ENCODE results near the gene RELT. TPM values are rescaled to one million over a fixed set of nuclear protein-coding genes. Genes with fewer than 3 reads are reported as not detected.

The RELT gene
- total and polyA plus RNA-seq, 2 experiments from 2014 or later: 2.0 to 6.3 TPM

DNA sequence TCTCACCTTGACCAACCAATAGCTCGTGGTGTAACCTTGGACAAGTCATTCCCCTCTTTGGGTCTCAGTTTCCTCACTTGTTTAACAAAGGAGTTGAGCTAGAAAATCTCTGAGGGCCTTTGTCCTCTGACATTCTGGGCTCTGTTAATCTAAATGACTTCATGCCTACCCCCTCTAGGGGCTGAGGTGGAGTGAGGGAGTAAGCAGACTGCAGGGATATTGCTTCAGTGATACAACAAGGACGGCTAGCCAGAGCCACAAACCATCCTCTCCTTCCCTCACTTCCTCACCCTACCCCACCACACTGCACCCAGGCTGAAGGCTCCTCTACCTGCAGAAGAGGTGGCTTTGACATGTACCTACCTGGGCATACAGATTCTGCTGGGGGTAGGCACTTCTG is 34.8 kb downstream of the RELT start:
- Mint-ChIP-seq H3K27ac (no peak overlapping the region), H3K9me3 (no peaks in the 10 kb centered on the region), H3K4me1 (no peaks in the 10 kb centered on the region), H3K27me3 (ENCODE audit: insufficient read depth, low read depth, poor library complexity) (peaks cover 3% of the 10 kb centered on the region), H3K36me3 (ENCODE audit: low read depth) (peaks cover 11% of the 10 kb centered on the region), H3K4me3 (no peak overlapping the region)
- no peaks in the 10 kb centered on the region for H3F3A ChIP-seq (replicated peaks; ENCODE audit: low read depth)
- no peak overlapping the region for H2AFZ ChIP-seq
- H3K36me3 ChIP-seq (ENCODE audit: insufficient read depth): no peaks in the 10 kb centered on the region
- peak; percentile 72 for ATAC-seq
- TF ChIP-seq EZH2 (IDR thresholded peaks at IDR 0.05; ENCODE audit: low read depth, unreplicated experiment): no peak
- TF ChIP-seq JUNB (IDR thresholded peaks at IDR 0.05; ENCODE audit: unreplicated experiment): no peak
- TF ChIP-seq, protein P1, sequence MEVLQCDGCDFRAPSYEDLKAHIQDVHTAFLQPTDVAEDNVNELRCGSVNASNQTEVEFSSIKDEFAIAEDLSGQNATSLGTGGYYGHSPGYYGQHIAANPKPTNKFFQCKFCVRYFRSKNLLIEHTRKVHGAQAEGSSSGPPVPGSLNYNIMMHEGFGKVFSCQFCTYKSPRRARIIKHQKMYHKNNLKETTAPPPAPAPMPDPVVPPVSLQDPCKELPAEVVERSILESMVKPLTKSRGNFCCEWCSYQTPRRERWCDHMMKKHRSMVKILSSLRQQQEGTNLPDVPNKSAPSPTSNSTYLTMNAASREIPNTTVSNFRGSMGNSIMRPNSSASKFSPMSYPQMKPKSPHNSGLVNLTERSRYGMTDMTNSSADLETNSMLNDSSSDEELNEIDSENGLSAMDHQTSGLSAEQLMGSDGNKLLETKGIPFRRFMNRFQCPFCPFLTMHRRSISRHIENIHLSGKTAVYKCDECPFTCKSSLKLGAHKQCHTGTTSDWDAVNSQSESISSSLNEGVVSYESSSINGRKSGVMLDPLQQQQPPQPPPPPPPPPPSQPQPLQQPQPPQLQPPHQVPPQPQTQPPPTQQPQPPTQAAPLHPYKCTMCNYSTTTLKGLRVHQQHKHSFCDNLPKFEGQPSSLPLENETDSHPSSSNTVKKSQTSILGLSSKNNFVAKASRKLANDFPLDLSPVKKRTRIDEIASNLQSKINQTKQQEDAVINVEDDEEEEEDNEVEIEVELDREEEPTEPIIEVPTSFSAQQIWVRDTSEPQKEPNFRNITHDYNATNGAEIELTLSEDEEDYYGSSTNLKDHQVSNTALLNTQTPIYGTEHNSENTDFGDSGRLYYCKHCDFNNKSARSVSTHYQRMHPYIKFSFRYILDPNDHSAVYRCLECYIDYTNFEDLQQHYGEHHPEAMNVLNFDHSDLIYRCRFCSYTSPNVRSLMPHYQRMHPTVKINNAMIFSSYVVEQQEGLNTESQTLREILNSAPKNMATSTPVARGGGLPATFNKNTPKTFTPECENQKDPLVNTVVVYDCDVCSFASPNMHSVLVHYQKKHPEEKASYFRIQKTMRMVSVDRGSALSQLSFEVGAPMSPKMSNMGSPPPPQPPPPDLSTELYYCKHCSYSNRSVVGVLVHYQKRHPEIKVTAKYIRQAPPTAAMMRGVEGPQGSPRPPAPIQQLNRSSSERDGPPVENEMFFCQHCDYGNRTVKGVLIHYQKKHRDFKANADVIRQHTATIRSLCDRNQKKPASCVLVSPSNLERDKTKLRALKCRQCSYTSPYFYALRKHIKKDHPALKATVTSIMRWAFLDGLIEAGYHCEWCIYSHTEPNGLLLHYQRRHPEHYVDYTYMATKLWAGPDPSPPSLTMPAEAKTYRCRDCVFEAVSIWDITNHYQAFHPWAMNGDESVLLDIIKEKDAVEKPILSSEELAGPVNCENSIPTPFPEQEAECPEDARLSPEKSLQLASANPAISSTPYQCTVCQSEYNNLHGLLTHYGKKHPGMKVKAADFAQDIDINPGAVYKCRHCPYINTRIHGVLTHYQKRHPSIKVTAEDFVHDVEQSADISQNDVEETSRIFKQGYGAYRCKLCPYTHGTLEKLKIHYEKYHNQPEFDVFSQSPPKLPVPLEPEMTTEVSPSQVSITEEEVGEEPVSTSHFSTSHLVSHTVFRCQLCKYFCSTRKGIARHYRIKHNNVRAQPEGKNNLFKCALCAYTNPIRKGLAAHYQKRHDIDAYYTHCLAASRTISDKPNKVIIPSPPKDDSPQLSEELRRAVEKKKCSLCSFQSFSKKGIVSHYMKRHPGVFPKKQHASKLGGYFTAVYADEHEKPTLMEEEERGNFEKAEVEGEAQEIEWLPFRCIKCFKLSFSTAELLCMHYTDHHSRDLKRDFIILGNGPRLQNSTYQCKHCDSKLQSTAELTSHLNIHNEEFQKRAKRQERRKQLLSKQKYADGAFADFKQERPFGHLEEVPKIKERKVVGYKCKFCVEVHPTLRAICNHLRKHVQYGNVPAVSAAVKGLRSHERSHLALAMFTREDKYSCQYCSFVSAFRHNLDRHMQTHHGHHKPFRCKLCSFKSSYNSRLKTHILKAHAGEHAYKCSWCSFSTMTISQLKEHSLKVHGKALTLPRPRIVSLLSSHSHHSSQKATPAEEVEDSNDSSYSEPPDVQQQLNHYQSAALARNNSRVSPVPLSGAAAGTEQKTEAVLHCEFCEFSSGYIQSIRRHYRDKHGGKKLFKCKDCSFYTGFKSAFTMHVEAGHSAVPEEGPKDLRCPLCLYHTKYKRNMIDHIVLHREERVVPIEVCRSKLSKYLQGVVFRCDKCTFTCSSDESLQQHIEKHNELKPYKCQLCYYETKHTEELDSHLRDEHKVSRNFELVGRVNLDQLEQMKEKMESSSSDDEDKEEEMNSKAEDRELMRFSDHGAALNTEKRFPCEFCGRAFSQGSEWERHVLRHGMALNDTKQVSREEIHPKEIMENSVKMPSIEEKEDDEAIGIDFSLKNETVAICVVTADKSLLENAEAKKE (CRISPR knock-in tag; IDR thresholded peaks at IDR 0.05): no peak
- no peak for TF ChIP-seq POLR2AphosphoS5 (IDR thresholded peaks at IDR 0.05; ENCODE audit: low read depth)
- TF ChIP-seq, protein P2, sequence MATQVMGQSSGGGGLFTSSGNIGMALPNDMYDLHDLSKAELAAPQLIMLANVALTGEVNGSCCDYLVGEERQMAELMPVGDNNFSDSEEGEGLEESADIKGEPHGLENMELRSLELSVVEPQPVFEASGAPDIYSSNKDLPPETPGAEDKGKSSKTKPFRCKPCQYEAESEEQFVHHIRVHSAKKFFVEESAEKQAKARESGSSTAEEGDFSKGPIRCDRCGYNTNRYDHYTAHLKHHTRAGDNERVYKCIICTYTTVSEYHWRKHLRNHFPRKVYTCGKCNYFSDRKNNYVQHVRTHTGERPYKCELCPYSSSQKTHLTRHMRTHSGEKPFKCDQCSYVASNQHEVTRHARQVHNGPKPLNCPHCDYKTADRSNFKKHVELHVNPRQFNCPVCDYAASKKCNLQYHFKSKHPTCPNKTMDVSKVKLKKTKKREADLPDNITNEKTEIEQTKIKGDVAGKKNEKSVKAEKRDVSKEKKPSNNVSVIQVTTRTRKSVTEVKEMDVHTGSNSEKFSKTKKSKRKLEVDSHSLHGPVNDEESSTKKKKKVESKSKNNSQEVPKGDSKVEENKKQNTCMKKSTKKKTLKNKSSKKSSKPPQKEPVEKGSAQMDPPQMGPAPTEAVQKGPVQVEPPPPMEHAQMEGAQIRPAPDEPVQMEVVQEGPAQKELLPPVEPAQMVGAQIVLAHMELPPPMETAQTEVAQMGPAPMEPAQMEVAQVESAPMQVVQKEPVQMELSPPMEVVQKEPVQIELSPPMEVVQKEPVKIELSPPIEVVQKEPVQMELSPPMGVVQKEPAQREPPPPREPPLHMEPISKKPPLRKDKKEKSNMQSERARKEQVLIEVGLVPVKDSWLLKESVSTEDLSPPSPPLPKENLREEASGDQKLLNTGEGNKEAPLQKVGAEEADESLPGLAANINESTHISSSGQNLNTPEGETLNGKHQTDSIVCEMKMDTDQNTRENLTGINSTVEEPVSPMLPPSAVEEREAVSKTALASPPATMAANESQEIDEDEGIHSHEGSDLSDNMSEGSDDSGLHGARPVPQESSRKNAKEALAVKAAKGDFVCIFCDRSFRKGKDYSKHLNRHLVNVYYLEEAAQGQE (IDR thresholded peaks at IDR 0.05; ENCODE audit: unreplicated experiment): no peak
- no peak for TF ChIP-seq CTCF (conservative IDR thresholded peaks at IDR 0.05; ENCODE audit: low read depth in 2 of 2)
- TF ChIP-seq STAT1 (IDR thresholded peaks at IDR 0.05; ENCODE audit: unreplicated experiment): no peak
- no peak for TF ChIP-seq ZNF114 (CRISPR knock-in tag; IDR thresholded peaks at IDR 0.05)
- no peak for TF ChIP-seq ETS1 (IDR thresholded peaks at IDR 0.05)
- TF ChIP-seq CREB1 (CRISPR knock-in tag; IDR thresholded peaks at IDR 0.05; ENCODE audit: low read depth): no peak
- no peak for TF ChIP-seq NANOG (IDR thresholded peaks at IDR 0.05; ENCODE audit: borderline replicate concordance)
- TF ChIP-seq EZH2phosphoT487 (IDR thresholded peaks at IDR 0.05; ENCODE audit: unreplicated experiment): no peak
- no peak for TF ChIP-seq ZNF331 (CRISPR knock-in tag; IDR thresholded peaks at IDR 0.05; ENCODE audit: low read depth)
- no peak overlapping the region for H3K27ac ChIP-seq (ENCODE audit: low read depth)
- no peaks in the 10 kb centered on the region for H3K4me1 ChIP-seq (ENCODE audit: insufficient read depth)
- no peaks in the 10 kb centered on the region for H3K9me2 ChIP-seq (ENCODE audit: insufficient read depth)
- H3K4me2 ChIP-seq: no peak overlapping the region
- no peaks in the 10 kb centered on the region for H3K27me3 ChIP-seq (ENCODE audit: insufficient read depth)
- H3K79me2 ChIP-seq (replicated peaks; ENCODE audit: insufficient read depth): no peaks in the 10 kb centered on the region
- no peak overlapping the region for H3K4me3 ChIP-seq
- DNase-seq (ENCODE audit: low spot score): no peak
- peaks cover 3% of the 10 kb centered on the region for H4K20me1 ChIP-seq (replicated peaks; ENCODE audit: insufficient read depth)

Data from GM23338 (cell line).